DLD1 (cell line): ENCODE data around the gene GLYR1.
"Not testable (repeated sequence)": the region's sequence is repeated elsewhere in the genome, so short reads cannot be mapped to it uniquely, and the experiment has no call there.

ENCODE experiments used
- in situ Hi-C: cut with HindIII; loops from 2 replicates; pipeline ENCODE4 v1.10.0; 2017; ENCODE audit warnings: low sequenced_read_pairs

GLYR1 gene

DNA sequence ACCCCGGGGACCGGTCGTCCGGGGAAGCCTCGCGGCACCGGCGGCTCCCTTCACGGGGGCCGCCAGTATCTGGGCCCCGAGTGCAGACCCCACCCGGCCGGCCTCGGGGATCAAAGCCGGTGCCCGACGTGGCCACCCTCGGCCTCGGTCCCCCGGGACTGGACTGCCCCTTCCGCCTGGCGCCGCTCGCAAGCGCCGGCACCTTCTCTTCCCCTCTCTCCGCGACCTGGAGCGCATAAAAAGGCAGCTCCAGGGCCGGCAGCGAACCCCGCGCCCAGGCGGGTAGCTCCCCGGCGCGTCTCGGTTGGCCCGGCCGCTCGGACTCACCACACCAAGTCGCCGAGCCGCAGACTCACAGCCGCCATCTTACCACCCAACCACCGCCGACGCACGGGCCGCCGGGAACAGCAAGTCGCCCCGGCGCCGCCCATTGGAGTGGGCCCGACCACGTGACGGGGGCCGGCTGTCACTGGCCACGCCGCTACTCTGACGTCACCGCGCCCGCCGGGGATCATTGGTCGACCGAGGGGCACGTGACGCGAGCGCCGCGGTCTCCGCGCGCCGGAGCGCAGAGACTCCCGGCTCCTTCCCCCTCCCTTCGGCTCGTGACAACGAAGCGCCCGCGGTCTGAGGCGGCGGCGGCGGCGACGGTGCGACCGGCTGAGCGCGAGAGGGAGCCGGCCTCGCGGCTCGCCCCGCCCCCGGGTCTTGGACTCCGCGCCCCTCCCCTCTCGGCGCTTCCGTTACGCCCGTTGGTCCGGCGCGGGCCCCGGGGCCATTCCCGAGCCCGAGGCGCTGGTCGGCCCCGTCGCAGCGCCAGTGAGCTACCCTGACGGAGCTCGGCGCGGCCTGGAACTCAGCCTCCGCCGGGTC lies at the start of gene GLYR1, which contains the start of gene UBN1:
Gene GLYR1, minus strand, starts transcription at position 388 of the 873 bp plus-strand sequence. Its CDS starts 23 bp downstream, at position 365.
Gene UBN1, plus strand, starts transcription at position 581 of the 873 bp plus-strand sequence. CDS start 5,437 bp downstream, outside the sequence.
- in situ Hi-C loops: no loop called here

DNA sequence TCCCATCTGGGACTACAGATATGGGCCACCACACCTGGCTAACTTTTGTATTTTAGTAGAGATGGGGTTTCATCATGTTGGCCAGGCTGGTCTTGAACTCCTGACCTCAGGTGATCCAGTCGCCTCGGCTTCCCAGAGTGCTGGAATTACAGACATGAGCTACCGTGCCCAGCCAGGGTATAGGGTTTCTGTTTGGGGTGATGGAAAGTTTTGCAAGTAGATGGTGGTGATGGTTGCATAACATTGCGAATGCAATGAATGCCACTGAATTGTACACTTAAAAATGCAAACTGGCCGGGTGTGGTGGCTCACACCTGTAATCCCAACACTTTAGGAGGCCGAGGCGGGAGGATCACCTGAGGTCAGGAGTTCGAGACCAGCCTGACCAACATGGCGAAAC lies 49.7 kb upstream of the GLYR1 start:
- in situ Hi-C loops: not testable (repeated sequence)

DNA sequence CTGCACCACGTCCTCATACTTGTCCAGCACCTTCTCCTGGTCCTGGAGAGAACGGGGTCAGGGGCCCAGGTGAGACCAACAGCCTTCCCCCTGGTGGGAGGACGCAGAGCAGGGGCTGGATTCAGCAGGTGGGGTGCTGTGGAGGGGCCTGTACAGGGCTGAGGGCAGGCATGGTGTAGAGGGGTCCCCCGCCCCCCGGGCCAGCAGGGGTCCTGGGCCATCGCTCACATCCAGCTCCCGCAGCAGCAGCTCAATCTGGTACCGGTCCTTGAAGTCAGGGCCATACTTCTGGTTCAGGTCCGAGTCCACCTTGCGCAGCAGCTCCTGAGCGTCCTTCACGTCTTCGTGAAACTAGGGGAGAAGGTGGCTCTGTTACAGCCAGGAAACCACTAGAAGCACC lies 48.3 kb upstream of the GLYR1 start:
- in situ Hi-C loops: no loop called here

DNA sequence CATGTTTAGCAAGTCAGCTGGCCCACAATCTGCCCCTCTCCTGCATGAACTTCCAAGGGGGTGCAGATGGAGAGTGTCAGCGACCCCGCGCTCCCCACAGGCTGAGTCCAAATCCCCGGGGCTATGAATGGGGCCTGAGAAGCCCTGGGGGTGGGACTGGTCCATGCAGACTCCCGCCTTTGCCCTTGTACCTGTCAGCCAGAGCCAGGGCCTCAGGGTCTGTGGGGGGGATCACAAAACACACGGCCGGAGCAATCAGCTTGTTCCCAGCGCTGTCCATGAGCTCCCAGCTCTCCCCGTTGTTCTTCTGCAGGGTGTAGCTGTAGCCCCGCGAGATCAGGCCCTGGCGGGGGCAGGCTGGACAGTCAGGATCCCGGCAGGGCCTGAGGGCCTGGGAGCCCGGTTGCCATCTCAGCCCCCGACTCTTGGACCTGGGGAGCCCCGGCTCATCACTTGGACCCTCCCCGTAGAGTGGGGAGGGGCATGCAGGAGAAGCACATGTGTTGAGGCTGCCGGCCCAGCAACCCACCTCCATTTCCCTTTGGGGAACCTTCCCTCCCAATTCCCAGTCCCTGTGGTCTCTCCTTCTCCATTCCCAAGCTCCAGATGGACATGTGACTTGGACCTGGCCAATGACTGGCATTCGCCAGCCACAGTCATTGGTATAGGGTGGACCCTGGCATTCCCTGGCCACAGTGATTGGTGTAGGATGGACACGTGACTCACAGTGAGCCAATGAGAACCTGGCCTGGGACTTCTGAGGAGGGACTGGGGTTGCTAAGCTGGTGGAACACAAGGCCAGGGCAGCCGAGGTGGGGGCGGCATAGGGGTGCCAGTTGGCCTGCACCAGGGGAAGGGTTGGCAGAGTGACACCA lies 47.4 kb upstream of the GLYR1 start:
- in situ Hi-C loops: no loop called here

DNA sequence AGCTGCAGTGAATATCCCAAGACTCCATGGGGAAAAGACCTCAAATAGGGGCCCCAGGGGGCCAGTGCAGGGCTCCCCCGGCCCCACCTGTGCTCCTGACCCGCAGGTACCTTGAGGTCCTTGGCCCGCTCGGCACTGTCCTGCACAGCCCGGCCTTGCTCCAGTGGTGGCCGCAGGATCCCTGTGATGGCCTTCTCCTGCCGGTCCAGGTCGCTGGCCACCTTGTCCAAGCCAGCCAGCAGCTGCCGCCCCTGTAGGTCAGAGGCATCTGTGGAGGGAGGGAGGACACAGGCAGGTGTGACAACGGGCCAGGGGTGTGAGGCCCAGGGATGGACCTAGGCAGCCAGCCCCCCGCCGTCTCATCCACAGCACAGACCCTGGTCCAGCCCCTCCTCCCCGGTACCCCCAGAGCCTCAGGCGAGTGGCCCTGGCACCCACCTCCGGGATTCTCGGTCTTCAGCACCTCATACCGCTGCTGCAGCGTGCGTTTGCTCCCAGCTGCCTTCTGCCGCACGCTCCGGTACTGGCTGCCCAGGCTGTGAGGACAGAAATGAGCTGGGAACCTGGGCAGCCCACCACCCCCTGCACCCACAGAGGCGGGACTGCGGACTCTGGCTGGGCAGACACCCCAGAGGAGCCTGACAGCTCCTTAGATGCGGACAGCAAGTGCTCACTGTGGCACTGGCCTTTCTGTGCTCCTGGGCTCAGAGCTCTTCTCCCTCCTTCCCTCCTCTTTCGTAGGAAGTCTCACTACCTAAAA lies 46.2 kb upstream of the GLYR1 start:
- in situ Hi-C loops: no loop called here

GRCh38 chr16:4892361-4893102 lies 45.4 kb upstream of the GLYR1 start:
- in situ Hi-C loops: no loop called here

- in situ Hi-C loops: no loop called here
These were observed 44.8 kb upstream of the GLYR1 start for GRCh38 chr16:4891886-4892216.

DNA sequence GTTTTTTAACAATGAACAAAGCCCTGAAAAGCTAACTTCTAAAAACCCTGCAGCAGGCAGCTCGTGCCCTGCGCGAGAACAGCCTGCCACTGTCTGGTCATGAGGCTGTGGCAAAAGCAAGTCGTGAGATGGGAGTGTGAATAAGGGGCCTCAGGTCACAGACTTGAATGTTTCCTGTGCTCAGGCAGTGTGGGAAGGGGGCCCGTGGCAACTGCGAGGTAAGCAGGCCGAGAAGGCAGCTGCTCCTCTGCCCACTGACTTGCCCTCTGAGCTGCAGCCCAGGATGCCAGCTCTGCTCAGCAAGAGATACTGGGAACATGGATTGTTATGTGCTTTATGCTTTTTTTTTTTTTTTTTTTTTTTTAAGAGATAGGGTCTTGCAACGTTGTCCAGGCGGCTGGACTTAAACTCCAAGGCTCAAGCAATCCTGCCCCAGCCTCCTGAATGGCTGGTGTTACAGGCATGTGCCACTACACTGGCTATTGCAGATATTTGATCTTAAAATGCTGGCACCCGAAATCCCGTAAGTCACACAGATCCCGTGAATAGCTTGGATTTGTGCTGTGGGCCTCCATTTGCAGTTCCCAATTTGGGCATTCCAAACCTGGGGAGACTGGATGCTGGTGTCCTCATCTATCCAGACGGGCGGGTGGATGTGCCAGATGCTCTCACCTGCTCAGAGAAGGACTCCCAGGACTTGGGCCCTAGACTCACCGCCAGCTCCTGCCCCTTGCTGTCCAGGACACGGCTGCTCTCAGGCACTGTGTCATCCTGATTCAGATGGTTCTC lies 44.2 kb upstream of the GLYR1 start:
- in situ Hi-C loops: no loop called here

GRCh38 chr16:4890686-4891085 lies 43.6 kb upstream of the GLYR1 start:
- in situ Hi-C loops: no loop called here

- in situ Hi-C loops: no loop called here
These were observed 42.9 kb upstream of the GLYR1 start for GRCh38 chr16:4890026-4890425.

DNA sequence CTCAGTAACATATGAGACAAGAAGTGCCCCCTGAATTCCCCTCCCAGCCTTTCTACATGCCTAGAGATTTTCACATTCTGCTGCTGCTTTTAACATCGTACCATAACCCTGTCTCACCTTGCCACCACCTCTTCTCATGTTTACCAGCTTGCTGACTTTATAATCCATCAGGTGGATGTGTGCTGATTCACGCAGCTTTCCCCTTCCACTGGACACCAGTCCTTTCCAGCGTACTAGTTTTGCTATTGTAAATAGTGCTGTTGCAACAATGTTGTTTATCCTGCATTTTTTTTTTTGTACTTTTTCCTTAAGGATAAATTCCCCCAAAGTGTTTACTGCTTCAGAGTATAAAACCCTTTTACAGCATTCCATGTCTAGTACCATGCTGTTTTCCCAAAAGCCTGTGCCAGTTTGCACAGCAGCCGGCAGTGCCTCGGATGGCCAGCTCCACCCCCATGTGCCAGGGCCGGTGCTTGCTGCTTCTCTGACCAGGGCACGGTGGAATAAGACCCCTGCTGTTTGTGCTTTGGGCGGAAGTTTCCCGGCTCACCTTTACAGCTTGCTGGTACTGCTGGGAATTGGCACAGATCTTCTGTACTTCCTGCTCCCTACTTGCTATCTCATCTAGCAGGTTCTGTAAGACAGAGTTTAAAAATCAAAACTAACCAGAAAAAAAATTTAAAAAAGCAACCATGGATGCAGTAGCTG lies 41.5 kb upstream of the GLYR1 start:
- in situ Hi-C loops: no loop called here

DNA sequence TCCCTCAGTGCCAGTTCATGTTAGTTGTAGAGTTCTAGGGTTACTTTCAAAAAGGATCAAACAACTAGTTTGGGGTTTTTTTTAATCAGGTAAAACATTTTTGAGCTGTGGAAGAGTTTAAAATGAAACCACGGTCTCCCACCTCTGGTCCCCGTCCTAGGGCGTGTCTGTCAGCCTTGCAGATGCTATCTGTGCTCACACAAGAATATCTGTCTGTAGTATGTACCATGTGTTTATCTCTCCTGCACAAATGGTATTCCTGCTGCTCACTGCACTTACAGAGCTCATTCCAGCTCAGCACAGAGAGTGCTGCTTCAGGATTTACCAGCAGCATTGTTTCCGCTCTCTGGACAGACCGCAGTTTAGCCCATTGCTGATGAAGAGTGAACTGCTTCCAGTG lies 39.1 kb upstream of the GLYR1 start:
- in situ Hi-C loops: no loop called here

DNA sequence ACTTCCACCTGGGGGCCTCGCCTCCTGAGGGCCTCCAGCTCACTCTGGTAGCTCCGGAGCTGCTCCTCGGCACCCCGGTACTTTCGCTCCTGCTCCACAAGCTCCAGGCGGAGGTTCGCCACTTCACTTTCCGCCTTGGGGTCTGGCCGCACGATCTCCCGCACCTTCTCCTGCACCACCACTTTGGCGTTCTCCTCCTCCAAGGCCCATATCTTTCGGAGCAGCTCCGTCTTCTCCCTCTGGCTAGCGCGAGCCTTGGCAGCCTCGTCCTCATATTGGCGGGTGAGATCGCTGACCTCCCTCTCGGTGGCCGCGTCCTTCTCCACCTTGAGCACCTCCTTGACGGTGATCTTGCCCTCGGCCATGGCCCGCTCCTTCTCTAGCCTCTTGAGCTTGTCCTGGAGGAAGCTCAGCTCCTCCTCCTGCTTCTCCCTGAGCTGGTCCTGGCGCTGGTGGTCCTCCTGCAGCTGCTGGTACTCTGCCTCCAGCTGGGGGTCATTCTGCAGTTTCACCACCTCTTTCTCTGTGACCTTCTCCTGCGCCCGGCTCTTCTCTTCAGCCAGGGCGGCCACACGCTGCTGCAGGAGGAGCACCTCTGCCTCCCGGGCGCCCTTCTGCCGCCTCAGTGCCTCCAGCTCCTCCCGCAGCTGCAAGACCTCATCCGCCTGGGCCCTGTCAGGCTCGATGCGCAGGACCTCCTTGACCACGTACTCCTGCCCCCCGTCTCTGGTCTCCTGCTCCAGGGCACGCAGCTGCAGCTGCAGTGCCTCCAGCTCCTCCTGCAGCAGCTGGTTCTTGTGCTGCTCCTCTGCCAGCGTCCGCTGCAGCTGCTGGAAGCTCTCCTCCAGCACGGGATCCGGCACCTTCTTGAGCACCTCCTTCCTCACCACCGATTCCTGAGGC lies 38.1 kb upstream of the GLYR1 start:
- in situ Hi-C loops: no loop called here

DNA sequence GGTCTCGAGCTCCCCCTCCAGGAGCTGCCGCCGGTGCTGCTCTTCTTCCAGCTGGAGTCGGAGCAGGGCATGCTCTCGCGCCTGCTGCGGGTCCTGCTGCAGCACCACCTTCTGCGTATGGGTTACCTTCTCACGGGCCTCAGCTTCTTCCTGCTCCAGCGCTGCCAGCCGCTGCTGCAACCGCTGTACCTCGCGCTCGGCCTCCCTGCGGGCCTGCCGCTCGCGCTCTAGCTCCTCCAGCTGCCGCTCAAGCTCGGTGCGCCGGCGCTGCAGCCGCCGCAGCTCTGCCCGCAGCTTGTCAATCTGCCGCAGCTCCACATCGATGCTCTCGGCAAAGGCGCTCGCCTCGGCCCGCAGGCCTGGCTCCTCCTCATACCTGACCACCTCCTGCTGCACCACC lies 37.1 kb upstream of the GLYR1 start:
- in situ Hi-C loops: no loop called here

DNA sequence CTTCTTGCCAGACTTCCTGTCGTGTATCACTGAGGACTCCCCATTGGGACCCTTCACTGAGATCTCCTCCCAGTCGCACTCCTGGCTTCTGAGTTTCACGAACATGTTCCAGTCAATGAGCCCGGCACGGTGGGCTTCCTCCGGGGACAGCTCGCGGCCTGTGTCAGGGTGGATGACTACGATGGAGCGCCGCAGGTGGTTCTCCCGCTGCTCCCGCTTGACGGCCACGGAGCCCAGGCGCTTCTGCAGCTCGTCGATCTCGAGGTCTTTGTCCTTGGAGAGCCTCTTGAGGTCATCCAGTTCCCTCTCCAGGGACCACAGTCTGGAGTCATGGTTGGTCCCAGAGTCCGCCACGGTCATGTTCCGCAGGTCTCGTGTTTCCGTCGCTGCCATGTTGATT lies 36.4 kb upstream of the GLYR1 start:
- in situ Hi-C loops: no loop called here

DNA sequence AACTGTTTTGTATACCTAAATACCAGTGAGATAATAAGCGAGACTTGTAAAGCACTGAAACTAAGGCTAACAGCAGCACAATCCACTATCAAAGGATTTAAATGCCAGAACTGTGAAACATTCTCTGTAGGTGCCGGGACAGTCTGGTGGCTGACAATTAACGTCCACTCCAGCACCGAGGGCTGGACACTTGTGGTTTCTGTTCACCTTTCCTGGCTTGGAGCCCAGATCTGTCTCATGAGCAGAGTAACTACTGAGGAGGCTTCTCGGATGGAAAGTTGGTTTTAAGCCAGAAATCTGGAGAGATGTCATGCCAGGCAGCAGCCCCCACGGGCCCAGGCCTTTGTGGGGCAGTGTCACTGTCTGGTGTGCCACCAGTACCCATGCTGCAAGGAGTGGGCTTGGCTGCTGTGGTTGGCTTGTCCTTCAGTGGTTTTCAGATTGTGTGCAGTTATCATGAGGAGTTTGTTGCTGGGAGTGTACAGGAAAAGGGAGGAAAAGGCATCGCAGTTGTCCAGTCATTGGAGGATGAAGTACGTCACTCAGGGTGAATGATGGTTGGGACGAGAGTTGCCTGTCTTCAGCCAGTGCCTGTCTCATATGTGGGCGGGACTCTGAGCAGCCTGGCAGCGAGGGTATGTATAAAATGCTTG lies 35.7 kb upstream of the GLYR1 start:
- in situ Hi-C loops: no loop called here

DNA sequence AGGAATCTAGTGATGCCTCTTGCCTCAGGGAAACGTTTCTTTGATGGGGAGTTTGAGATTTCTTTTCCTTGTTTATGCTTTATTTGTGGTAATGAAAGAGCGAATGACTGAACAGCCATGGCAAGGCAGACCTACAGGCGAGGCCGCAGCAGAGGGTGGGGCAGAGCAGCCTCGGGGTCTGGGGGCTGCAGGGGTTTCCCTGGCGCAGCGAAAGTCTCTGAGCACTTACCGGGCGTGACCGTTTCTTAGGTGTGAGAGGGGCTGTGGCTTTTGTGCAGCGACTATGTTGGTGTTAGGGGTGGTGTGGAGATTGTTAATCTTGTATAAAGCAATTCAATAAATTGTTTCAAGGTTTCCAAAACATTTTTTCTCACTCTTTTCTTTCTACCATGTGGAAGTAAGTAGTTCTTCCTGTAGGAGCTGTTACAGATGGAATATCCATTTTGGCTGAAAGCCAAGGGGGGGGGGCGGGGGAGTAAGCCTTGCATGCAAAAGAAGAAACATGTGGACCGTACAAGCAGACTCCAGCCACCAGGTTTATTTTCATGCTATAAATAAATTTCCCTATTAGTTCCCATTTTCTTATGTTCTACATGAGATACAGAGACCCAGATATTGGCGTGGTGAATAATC lies 35.0 kb upstream of the GLYR1 start:
- in situ Hi-C loops: no loop called here
